A549 (cell line): Measurements from ENCODE around the gene ADGRG3. TPM values are rescaled to one million over a fixed set of nuclear protein-coding genes. Genes with fewer than 3 reads are reported as not detected.
A peak's percentile ranks its signal among the peaks of the same experiment; 100 is the strongest.

Experiments
- ATAC-seq, 2 experiments: fragments of 200-7000 bp in 1 of 2; fragments of >200 bp in 1 of 2; cut with Nextera tagmentation in 1 of 2; cut with Tn5 transposase in 1 of 2; 3 replicates each; pipeline versions ENCODE4 v1.8.0 to v1.9.1; 2018 to 2020; ENCODE audit warnings: mild to moderate bottlenecking in 1 of 2, moderate library complexity in 1 of 2
- CTCF ChIA-PET: fragments of 300-600 bp; sonication (Branson Sonifier 250); formaldehyde crosslinking; extraction: SDS; loops from one replicate; lab custom pipeline; 2021; ENCODE audit warnings: antibody characterized with exemption, inconsistent platforms; lab: Yijun Ruan, JAX
- POLR2A ChIA-PET: fragments of 350-600 bp; formaldehyde crosslinking; extraction: SDS; loops from one replicate; lab custom pipeline; 2021; ENCODE audit warnings: antibody characterized with exemption, inconsistent platforms; lab: Yijun Ruan, JAX
- DNase-seq, 2 experiments: peaks; one replicate each; pipeline versions ENCODE4 v3.0.0 to v3.0.0-alpha.2; 2011 to 2016; ENCODE audit warnings: low read depth in 1 of 2, low spot score in 1 of 2
- FAIRE-seq: peaks from 2 replicates; lab custom pipeline; 2011; peaks lifted over from hg19 to GRCh38; lab: Jason Lieb, UNC
- H3K27ac ChIP-seq, 2 experiments: fragments of >200 bp; sonication (Bioruptor Twin); formaldehyde crosslinking; 3 replicates each; pipeline ENCODE4 v1.5.1; 2016 to 2017
- H3K4me1 ChIP-seq: fragments of >200 bp; sonication (Bioruptor Twin); formaldehyde crosslinking; 3 replicates; pipeline ENCODE4 v1.6.1; 2016
- H3K4me2 ChIP-seq: fragments of >200 bp; sonication (Bioruptor Twin); formaldehyde crosslinking; 3 replicates; pipeline ENCODE4 v1.6.1; 2016
- H3K4me3 ChIP-seq: fragments of >200 bp; sonication (Bioruptor Twin); formaldehyde crosslinking; 3 replicates; pipeline ENCODE4 v1.5.1; 2016
- H3K9me3 ChIP-seq: fragments of >200 bp; sonication (Bioruptor Twin); formaldehyde crosslinking; 3 replicates; pipeline ENCODE4 v1.6.1; 2016
- BCL3 ChIP-seq: fragments of >200 bp; sonication (Bioruptor Twin); formaldehyde crosslinking; IDR thresholded peaks from 3 replicates; pipeline ENCODE4 v1.6.1; 2016
- CEBPB ChIP-seq, 2 experiments: fragments of >200 bp in 1 of 2; sonication (Bioruptor Twin) in 1 of 2; formaldehyde crosslinking in 1 of 2; IDR thresholded peaks; 2 replicates each; pipeline ENCODE4 v1.6.1; 2012 to 2016
- CHD4 ChIP-seq: fragments of 200-600 bp; sonication (generic); IDR thresholded peaks from 2 replicates; pipeline ENCODE4 v1.6.1; 2016; ENCODE audit warnings: antibody characterized with exemption, mild to moderate bottlenecking, borderline replicate concordance
- CTCF ChIP-seq: fragments of >200 bp; sonication (Bioruptor Twin); formaldehyde crosslinking; IDR thresholded peaks from 3 replicates; pipeline ENCODE4 v1.5.1; 2016
- JUN ChIP-seq, 2 experiments: fragments of >200 bp; sonication (Bioruptor Twin); formaldehyde crosslinking; IDR thresholded peaks; 2 replicates in 1 of 2; 3 replicates in 1 of 2; pipeline ENCODE4 v1.6.1; 2016 to 2017
- KDM1A ChIP-seq: fragments of 200-600 bp; sonication (generic); IDR thresholded peaks from 2 replicates; pipeline ENCODE4 v1.6.1; 2016; ENCODE audit warnings: low read depth, mild to moderate bottlenecking
- MAX ChIP-seq: IDR thresholded peaks from 2 replicates; pipeline ENCODE4 v1.6.1; 2012
- MAZ ChIP-seq: fragments of 150-350 bp; IDR thresholded peaks from 2 replicates; pipeline ENCODE4 v1.6.1; 2014; ENCODE audit warnings: antibody characterized with exemption, low read depth, low read length, borderline replicate concordance
- NFE2L2 ChIP-seq: fragments of 150-350 bp; conservative IDR thresholded peaks from 2 replicates; pipeline ENCODE4 v1.6.1; 2014; ENCODE audit warnings: low read length
- PHF8 ChIP-seq: fragments of 200-600 bp; sonication (generic); IDR thresholded peaks from 2 replicates; pipeline ENCODE4 v1.6.1; 2016; ENCODE audit warnings: low read depth, mild to moderate bottlenecking, antibody characterized with exemption, moderate library complexity, borderline replicate concordance
- RAD21 ChIP-seq, 2 experiments: fragments of >200 bp in 1 of 2; sonication (Bioruptor Twin) in 1 of 2; formaldehyde crosslinking in 1 of 2; IDR thresholded peaks in 1 of 2; conservative IDR thresholded peaks in 1 of 2; 2 replicates in 1 of 2; 3 replicates in 1 of 2; pipeline ENCODE4 v1.6.1; 2012 to 2018; ENCODE audit warnings: inconsistent platforms in 1 of 2
- TFCP2L1 ChIP-seq: fragments of 250-450 bp; sonication (Bioruptor Pico); IDR thresholded peaks from 2 replicates; pipeline ENCODE4 v1.5.0; 2021; ENCODE audit warnings: mild to moderate bottlenecking
- ZFP36 ChIP-seq: fragments of 450-650 bp; IDR thresholded peaks from 2 replicates; pipeline ENCODE4 v1.6.1; 2014; ENCODE audit warnings: borderline replicate concordance; ENCODE audit not compliant: partially characterized antibody
- WGBS: methylation state at CpG from one replicate; pipeline ENCODE4 v1.1.6; 2017; ENCODE audit errors: missing lambda C conversion rate; 5-methylcytosine and 5-hydroxymethylcytosine counted together
- polyA plus RNA-seq, 4 experiments: library from polyadenylated mRNA; depleted of rRNA in 3 of 4; stranded (reverse); fragments of >200 nt; fragmentation: RNase III in 1 of 4; extraction: RNeasy Plus Mini Kit Qiagen cat#74134 plus additional on column Dnase treatment in 1 of 4; gene quantifications; 2 replicates in 3 of 4; 3 replicates in 1 of 4; pipeline ENCODE4 v1.2.3, GENCODE V29; 2011 to 2017
- TF ChIP-seq, protein P1 (sequence below): IDR thresholded peaks from 2 replicates; pipeline ENCODE4 v1.6.1; 2012; ENCODE audit warnings: low read depth, borderline replicate concordance

Gene ADGRG3
- polyA plus RNA-seq, 2 of the 4 experiments (the other 2 are of a cell fraction): 0.25 to 0.45 TPM

DNA sequence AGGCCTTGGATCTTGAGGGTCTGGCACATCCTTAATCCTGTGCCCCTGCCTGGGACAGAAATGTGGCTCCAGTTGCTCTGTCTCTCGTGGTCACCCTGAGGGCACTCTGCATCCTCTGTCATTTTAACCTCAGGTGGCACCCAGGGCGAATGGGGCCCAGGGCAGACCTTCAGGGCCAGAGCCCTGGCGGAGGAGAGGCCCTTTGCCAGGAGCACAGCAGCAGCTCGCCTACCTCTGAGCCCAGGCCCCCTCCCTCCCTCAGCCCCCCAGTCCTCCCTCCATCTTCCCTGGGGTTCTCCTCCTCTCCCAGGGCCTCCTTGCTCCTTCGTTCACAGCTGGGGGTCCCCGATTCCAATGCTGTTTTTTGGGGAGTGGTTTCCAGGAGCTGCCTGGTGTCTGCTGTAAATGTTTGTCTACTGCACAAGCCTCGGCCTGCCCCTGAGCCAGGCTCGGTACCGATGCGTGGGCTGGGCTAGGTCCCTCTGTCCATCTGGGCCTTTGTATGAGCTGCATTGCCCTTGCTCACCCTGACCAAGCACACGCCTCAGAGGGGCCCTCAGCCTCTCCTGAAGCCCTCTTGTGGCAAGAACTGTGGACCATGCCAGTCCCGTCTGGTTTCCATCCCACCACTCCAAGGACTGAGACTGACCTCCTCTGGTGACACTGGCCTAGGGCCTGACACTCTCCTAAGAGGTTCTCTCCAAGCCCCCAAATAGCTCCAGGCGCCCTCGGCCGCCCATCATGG is 4.0 kb upstream of the ADGRG3 start:
- POLR2A ChIA-PET: no interaction called here
- TF ChIP-seq RAD21 (conservative IDR thresholded peaks at IDR 0.05 in 1 of 2, IDR thresholded peaks at IDR 0.05 in 1 of 2) (peak in 1 of 2 experiments; percentile 39; a peak in 2 of 5 replicates), BCL3 (no peak), NFE2L2 (no peak), MAZ (no peak), TFCP2L1 (CRISPR knock-in tag) (no peak)
- TF ChIP-seq, protein P1, sequence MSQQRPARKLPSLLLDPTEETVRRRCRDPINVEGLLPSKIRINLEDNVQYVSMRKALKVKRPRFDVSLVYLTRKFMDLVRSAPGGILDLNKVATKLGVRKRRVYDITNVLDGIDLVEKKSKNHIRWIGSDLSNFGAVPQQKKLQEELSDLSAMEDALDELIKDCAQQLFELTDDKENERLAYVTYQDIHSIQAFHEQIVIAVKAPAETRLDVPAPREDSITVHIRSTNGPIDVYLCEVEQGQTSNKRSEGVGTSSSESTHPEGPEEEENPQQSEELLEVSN: no peak
- Histone ChIP-seq H3K4me3 (no peak overlapping the region), H3K27ac (peak overlapping the region in 1 of 2 experiments; percentile 30; a peak in 1 of 6 replicates), H3K4me2 (no peak overlapping the region), H3K4me1 (peaks cover 16% of the 10 kb centered on the region), H3K9me3 (no peaks in the 10 kb centered on the region)
- DNase-seq (no peak), ATAC-seq (peak in 1 of 2 experiments; percentile 32; a peak in 3 of 6 replicates), FAIRE-seq (no peak)
- CTCF ChIA-PET: interaction anchor here (0.7 to 6.1 kb wide), 11 partner anchors 13 to 92 kb away, joined by 3 to 42 read pairs (median 4); no protein-coding TSS in a partner anchor
- 83% methylated on average over 13 of the region's 15 CpGs for WGBS

- Histone ChIP-seq H3K4me1 (peaks cover 16% of the 10 kb centered on the region), H3K27ac (0 out of 6 replicates have a peak overlapping the region, but pooled peaks of 1 of the 2 experiments have one; percentile 30), H3K9me3 (no peaks in the 10 kb centered on the region), H3K4me3 (no peak overlapping the region), H3K4me2 (no peak overlapping the region)
- POLR2A ChIA-PET: no interaction called here
- WGBS: 85% methylated on average over 6 of the region's 6 CpGs
- DNase-seq: no peak
- CTCF ChIA-PET: interaction anchor here (0.7 to 6.1 kb wide), 11 partner anchors 13 to 145 kb away, joined by 3 to 42 read pairs (median 4); no protein-coding TSS in a partner anchor
- ATAC-seq: no peak
- FAIRE-seq: no peak
- TF ChIP-seq CHD4: no peak
- TF ChIP-seq ZFP36: peak; percentile 21
These were observed 3.5 kb upstream of the ADGRG3 start for GRCh38 chr16:57664662-57665025.

GRCh38 chr16:57665541-57665940 is 2.6 kb upstream of the ADGRG3 start:
- ChIA-PET POLR2A (no interaction called here), CTCF (interaction anchor here (1.0 to 6.1 kb wide), 5 partner anchors 10 to 146 kb away, joined by 3 to 42 read pairs (median 3); no protein-coding TSS in a partner anchor)
- WGBS: 57% methylated on average over 4 of the region's 4 CpGs
- TF ChIP-seq CEBPB (IDR thresholded peaks at IDR 0.05): no peak
- TF ChIP-seq, protein P1: no peak
- no peak for TF ChIP-seq BCL3
- no peak for TF ChIP-seq PHF8
- no peak for TF ChIP-seq CTCF
- no peak for TF ChIP-seq MAX
- TF ChIP-seq ZFP36: no peak
- TF ChIP-seq KDM1A: no peak
- TF ChIP-seq JUN (IDR thresholded peaks at IDR 0.05): no peak
- Histone ChIP-seq H3K9me3 (no peaks in the 10 kb centered on the region), H3K4me2 (no peak overlapping the region), H3K4me3 (no peak overlapping the region), H3K4me1 (peaks cover 16% of the 10 kb centered on the region), H3K27ac (0 out of 6 replicates have a peak overlapping the region, but pooled peaks of 1 of the 2 experiments have one; percentile 36)
- no peak for FAIRE-seq
- DNase-seq: no peak
- ATAC-seq: no peak
